GM19452 (cell line): ENCODE data around the gene DTWD2.

Source experiments
- ATAC-seq: cut with Tn5 transposase; IDR thresholded peaks from one replicate; pipeline ENCODE4 v1.9.1; 2021; ENCODE audit not compliant: unreplicated experiment

The DTWD2 gene

GRCh38 chr5:118987988-118988865 lies at the start of gene DTWD2:
DTWD2 (minus strand) TSS chr5:118988547; CDS start chr5:118988511, 36 bp downstream.
- peak; percentile 98 for ATAC-seq

DNA sequence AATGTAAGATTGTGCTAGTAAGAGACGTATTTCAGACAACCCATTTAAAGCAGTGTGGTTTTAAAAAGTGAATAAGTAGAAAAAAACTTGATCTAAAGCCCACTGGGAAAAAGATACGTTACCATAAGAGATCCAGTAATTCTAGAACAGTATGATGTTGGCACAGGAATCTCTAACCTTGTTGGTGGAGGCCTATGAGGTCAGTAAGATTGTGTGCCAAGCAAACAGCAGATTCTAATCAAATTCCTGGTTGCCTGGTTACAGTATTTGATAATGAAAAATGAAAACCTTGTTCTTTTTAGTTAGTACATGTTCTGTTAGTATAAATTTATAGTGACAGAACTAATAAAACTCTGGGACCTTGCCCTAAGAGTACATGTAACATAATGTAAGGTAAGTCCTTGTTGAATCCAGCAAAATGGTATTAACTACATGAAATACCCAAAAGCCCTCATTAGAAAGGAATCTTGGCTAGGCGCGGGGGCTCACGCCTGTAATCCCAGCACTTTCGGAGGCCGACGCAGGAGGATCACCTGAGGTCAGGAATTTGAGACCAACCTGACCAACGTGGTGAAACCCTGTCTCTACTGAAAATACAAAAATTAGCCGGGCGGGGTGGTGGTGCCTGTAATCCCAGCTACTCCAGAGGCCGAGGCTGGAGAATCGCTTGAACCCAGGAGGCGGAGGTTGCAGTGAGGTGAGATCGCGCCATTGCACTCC lies 49.3 kb upstream of the DTWD2 start:
- no peak for ATAC-seq

DNA sequence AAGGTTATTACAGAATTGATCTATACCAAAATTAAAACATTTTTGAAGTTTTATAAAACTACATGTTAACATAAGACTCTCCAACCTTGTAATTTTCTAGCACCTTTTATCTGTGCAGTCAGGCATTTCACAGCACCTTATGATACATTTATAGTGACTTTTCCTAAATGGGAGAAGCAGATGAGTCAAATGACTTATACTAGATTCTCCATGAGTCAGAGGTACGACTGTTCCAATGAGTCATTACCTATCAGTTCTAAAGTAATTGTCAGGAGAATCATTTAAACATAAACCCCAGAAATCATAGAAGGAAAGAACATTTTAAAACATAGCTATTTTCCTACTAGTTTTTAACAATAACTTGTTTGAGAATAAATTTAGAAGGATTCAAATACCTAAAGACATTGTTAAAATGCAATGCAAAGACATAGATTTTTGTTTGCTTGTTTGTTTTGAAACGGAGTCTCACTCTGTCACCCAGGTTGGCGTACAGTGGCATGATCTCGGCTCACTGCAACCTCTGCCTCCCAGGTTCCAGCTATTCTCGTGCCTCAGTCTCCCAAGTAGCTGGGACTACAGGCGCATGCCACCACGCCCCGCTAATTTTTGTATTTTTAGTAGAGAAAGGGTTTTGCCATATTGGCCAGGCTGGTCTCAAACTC lies 47.9 kb upstream of the DTWD2 start:
- ATAC-seq, result no peak

DNA sequence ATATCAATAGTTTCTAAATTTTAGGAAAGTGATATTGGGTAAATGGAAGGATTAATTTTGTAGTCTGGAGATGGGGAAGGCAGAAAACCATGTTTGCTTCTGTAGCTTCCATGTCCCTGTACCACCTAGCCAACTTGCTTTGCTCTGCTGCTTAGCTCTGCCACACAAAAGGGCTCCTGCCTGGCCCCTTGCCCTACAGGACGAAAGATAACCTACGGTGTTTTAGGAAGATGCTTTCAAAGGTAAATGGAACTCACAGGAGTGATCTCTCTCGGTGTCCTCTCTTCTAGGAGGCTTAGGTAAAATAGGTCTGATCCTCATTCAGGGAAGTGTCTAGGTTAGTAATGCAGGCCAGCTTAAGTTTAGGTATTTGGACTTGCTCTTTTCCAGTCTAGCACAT lies 44.8 kb upstream of the DTWD2 start:
- no peak for ATAC-seq

DNA sequence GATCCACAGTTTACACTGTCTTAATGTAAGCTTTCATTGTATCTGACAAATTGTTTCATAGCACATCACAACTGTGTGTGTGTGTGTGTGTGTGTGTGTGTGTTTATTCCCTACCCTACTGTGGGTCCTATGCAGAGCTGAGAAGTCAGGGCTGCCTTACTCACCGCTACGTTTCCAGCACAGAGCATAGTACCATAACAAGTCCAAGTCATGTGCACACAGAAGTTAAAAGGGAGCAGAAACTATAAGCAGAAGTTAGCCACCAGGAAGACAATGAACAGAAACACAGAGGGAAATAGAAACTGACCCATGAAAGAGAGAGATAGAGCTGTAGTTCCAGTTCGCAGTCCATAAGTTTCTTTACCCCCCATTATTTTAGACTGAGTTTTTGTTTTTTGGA lies 44.3 kb upstream of the DTWD2 start:
- ATAC-seq, result no peak

DNA sequence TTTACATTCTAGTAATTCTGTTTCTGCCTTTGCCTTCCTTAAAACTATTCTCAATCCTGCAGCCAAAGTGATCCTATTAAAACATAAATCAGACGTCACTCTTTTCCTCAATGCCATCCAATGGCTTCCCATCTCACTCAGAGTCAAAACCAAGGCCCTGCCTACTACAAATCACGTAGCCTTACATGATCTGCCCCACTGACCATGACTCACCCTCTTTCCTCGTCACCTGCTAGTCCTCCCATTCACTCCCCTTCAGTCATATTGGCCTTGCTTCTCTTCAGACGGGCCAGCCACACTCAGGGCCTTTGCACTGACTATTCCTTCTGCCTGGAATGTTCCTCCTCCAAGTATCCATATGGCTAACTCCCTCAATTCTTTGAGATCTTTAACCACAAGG lies 43.6 kb upstream of the DTWD2 start:
- no peak for ATAC-seq

DNA sequence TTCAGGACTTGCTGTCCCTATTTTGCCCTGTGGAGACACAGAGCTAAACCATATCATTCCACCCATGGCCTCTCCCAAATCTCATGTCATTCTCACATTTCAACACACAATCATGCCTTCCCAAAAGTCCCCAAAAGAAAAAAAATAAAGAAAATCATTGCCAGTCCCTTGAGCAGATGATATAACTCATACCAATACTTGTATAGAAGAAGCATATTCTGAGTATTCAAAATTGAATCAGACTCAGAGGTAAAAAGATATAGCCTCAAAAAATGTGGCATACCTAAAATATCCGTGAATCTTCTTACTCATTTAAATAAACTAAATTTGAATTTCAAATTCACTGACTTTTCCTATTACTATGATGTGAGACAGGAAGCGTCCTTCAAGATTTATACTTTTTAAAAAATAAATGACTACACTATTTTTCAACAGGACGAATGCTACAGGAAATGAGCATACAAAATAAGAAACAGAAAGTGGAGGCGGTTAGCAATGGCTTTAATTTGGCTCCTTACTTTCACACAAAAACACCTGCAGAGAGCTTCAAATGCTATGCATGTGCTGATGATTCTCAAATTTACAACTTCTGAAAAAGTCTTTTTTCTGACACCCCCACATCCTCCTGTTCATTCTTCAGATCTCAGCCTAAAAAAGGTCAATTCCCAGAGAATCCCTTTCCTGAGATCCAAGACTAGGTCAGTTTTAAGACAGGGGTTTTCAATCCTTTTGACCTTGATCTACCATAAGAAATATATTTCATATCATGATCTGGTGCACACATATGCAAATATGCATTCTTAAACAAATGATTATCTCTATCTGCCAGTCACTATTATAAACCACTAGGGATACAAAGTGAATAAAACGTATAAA lies 42.9 kb upstream of the DTWD2 start:
- ATAC-seq, result peak; percentile 77

DNA sequence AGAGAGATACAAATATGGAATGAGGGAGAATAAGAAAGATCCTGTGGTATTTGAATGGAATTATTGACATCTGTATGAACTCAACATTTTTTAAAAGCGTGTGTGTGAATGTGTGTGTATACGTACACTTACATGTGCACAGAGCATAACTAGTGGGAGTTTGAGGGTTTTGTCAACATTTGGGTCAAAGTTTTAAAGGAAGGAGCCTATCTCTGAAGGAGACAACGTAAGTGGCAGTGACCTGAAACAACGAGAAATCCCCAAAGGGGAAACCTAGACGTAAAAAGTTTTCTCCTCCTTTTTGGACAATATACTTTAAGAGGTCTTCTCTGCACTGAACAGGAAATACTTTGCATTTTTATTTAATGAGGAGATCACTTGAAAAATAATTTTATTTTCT lies 40.2 kb upstream of the DTWD2 start:
- no peak for ATAC-seq

GRCh38 chr5:119022773-119023172 lies 34.4 kb upstream of the DTWD2 start:
- ATAC-seq, result no peak

- no peak for ATAC-seq
Measured at GRCh38 chr5:119022017-119022745, 33.8 kb upstream of the DTWD2 start.

DNA sequence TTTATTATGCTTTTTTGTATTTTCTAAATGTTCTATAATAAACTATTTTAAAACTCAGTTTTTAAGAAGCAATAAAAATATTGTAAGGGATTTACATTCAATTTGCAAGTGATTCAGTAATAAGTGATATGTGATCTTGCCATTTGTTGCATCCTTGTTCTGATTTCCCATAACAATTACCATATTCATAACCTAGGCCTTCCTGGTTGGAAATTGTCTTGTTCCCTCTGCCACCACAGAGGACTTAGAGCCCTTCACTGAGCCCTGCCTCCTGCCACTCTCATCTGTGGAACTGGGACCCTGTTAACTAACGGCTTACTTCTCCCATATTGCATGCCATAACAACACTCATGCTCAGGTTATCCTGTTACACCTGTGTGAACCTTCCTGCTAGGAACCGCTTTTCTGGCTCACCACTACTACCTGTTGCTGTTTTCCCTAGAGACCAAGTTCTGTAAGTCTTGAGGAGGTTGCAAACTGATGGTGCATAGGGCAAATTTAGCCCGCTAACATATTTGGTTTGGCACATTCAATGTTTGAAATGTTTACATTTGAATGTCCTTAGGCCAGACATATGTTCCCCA lies 32.9 kb upstream of the DTWD2 start:
- ATAC-seq, result no peak

DNA sequence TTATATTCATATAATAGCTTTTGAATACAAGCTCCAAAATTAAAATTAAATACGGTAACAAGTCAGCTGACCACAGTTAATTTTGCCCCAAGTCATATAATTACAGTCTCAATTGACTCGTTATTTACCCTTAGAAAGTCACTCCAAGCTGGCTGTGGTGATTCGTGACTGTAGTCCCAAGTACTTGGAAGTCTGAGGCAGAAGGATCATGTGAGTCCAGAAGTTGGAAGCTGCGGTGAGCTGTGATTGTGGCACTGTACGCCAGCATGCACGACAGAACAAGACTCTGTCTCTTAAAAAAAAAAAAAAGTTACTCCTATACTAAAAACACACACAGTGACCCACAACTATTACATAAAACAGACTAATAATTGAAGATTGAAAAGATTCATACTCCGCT lies 31.6 kb upstream of the DTWD2 start:
- no peak for ATAC-seq

- no peak for ATAC-seq
Measured at GRCh38 chr5:119019501-119019900, 31.2 kb upstream of the DTWD2 start.

DNA sequence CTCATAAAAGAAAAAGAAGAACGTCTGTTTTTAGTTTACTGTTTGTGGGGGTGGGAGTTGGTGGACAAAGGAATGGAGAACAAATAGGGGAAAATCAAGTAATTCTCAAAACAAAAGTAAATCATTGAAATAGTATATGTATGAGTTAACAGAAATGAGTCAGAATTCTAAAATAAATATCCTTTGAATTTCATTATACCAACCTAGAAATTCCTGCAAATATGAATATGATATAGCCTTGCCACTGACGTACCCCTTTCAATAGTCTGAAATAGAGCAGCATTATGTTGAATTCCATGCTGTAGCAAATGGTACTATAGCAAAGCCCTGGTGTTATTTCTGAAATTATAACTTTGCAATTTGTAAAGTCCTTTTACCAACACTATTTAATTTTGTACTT lies 29.6 kb upstream of the DTWD2 start:
- no peak for ATAC-seq

GRCh38 chr5:119016125-119016774 lies 27.9 kb upstream of the DTWD2 start:
- peak; percentile 90 for ATAC-seq

DNA sequence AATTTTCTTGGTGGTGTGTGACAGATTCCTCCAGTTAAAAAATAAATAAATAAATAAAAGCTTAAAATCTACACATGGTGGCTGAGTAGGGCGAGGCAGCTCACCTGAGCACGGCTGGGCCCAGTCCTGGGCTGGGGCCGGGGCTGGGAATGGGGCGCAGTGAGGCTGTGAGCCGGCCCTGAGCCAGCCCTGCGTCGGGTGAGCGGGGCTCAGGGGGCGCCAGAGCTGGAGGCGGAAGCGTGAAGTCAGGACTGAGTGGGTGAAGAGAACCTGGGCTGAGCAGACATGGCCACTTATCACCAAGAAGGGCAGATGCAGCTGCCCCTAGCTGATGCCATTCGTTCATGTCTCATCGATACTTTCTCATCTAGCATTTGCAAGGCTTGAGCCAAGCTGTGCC lies 22.8 kb upstream of the DTWD2 start:
- ATAC-seq, result no peak

DNA sequence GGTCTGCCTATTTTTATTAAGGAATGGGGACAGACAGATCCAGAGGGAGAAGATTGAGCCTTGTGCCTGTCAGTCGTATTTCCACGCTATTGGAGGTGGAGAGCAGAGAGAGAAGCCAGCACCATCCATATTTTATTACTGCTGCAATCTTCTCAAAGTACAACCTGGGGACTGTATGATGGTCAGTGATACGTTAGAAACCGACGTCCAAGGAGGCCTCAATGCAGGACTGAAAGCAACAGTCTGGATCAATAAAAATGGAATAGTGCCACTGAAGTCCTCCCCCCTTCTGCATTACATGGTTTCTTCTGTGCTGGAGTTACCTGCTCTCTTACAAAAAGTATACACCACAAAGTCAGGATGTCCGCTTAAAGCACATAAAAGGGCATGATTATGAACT lies 21.9 kb upstream of the DTWD2 start:
- no peak for ATAC-seq

GRCh38 chr5:119009131-119009530 lies 20.8 kb upstream of the DTWD2 start:
- ATAC-seq, result no peak

DNA sequence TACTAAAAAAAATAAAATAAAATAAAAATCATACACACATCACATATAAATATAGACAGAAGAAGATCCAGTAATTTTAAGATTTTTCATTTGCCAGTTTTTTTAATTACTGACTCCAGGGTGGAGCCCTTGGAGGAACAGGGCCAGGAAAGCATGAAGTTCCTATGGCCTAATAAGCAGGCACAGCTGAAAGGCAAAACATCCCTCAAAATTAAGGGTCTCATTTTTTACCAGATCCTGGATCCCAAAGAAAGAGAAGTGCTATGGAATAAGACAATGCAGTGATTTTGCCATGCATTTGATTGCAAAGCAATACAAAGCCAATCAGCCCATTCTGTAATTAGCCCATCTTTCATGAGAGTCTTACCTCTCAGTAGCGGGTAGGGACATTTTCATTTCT lies 11.3 kb upstream of the DTWD2 start:
- ATAC-seq, result no peak
